Keratinocyte (primary cell): ENCODE results near the gene KLHL22. TPM values are rescaled to one million over a fixed set of nuclear protein-coding genes. Genes with fewer than 3 reads are reported as not detected.

Experiments
- DNase-seq: peaks from one replicate; pipeline ENCODE4 v3.0.0-alpha.2; 2011; ENCODE audit warnings: low read depth, missing footprints, low spot score
- FAIRE-seq: peaks from 2 replicates; lab custom pipeline; 2011; peaks lifted over from hg19 to GRCh38; lab: Jason Lieb, UNC
- H2AFZ ChIP-seq: 2 replicates; pipeline ENCODE4 v1.6.0; 2012; ENCODE audit warnings: low read length, control low read depth, inconsistent platforms; ENCODE audit not compliant: control insufficient read depth
- H3K27ac ChIP-seq: 2 replicates; pipeline ENCODE4 v1.5.1; 2011; ENCODE audit warnings: low read length; ENCODE audit not compliant: control insufficient read depth, insufficient read depth
- H3K27me3 ChIP-seq: 3 replicates; pipeline ENCODE4 v1.6.0; 2011; ENCODE audit warnings: low read length; ENCODE audit not compliant: control insufficient read depth, insufficient read depth; ENCODE audit errors: extremely low read depth
- H3K36me3 ChIP-seq, 2 experiments: 2 replicates in 1 of 2; 3 replicates in 1 of 2; pipeline ENCODE4 v1.5.1; 2011; ENCODE audit warnings: low read length in 2 of 2, mild to moderate bottlenecking in 1 of 2; ENCODE audit not compliant: control insufficient read depth in 2 of 2, insufficient read depth in 2 of 2; ENCODE audit errors: extremely low read depth in 1 of 2
- H3K4me1 ChIP-seq: 3 replicates; pipeline ENCODE4 v1.5.1; 2011; ENCODE audit warnings: low read length; ENCODE audit not compliant: control insufficient read depth, insufficient read depth; ENCODE audit errors: extremely low read depth
- H3K4me2 ChIP-seq: 3 replicates; pipeline ENCODE4 v1.6.0; 2011; ENCODE audit warnings: low read depth, low read length; ENCODE audit not compliant: control insufficient read depth, insufficient read depth; ENCODE audit errors: extremely low read depth
- H3K4me3 ChIP-seq, 3 experiments: fragments of 200-600 bp in 1 of 3; sonication (generic) in 1 of 3; 2 replicates in 2 of 3; 3 replicates in 1 of 3; pipeline ENCODE4 v1.5.1; 2011 to 2016; ENCODE audit warnings: low read length in 3 of 3, mild to moderate bottlenecking in 3 of 3, control low read depth in 2 of 3, inconsistent platforms in 1 of 3, low read depth in 1 of 3, mixed read lengths in 1 of 3, mixed run types in 1 of 3, moderate library complexity in 1 of 3; ENCODE audit not compliant: control insufficient read depth in 2 of 3, insufficient read depth in 2 of 3; ENCODE audit errors: extremely low read depth in 1 of 3
- H3K79me2 ChIP-seq: 2 replicates; pipeline ENCODE4 v1.6.0; 2012; ENCODE audit warnings: low read length; ENCODE audit not compliant: control insufficient read depth, insufficient read depth
- H3K9ac ChIP-seq: 3 replicates; pipeline ENCODE4 v1.6.0; 2011; ENCODE audit warnings: low read length; ENCODE audit not compliant: control insufficient read depth, insufficient read depth; ENCODE audit errors: extremely low read depth
- H3K9me1 ChIP-seq: 3 replicates; pipeline ENCODE4 v1.6.0; 2011; ENCODE audit warnings: low read length; ENCODE audit not compliant: control insufficient read depth, insufficient read depth; ENCODE audit errors: extremely low read depth
- H3K9me3 ChIP-seq: 2 replicates; pipeline ENCODE4 v1.5.1; 2012; ENCODE audit warnings: low read depth, low read length; ENCODE audit not compliant: control insufficient read depth
- H4K20me1 ChIP-seq: 3 replicates; pipeline ENCODE4 v1.6.0; 2011; ENCODE audit warnings: low read length; ENCODE audit not compliant: control insufficient read depth, insufficient read depth; ENCODE audit errors: extremely low read depth
- EZH2 ChIP-seq: IDR thresholded peaks from one replicate; pipeline ENCODE4 v1.6.1; 2012; ENCODE audit warnings: inconsistent platforms, mild to moderate bottlenecking, low read length, moderate library complexity
- dilution Hi-C: fragments of 300-500 bp; cut with MboI; formaldehyde crosslinking; loops from one replicate; pipeline ENCODE4 v1.7.0; 2020; ENCODE audit warnings: low sequenced_read_pairs; ENCODE audit not compliant: extremely low pct_ligation_motif_present
- polyA plus RNA-seq, 5 experiments: library from polyadenylated mRNA; depleted of rRNA in 3 of 5; stranded (reverse) in 3 of 5; stranded (forward) in 1 of 5; unstranded in 1 of 5; fragments of >200 nt; gene quantifications; 1 replicate in 1 of 5; 2 replicates in 3 of 5; 3 replicates in 1 of 5; pipeline versions ENCODE4 v1.2.1 to v1.2.3, GENCODE V29; 2011 to 2012; ENCODE audit warnings: missing spikeins in 2 of 5, low read depth in 1 of 5, low replicate concordance in 1 of 5
- TF ChIP-seq, protein P1 (sequence below), 3 experiments: IDR thresholded peaks in 1 of 3; conservative IDR thresholded peaks in 1 of 3; optimal IDR thresholded peaks in 1 of 3; 2 replicates in 2 of 3; 3 replicates in 1 of 3; pipeline versions ENCODE3 to v1.5.1; 2011; ENCODE audit warnings: low read length in 3 of 3, mild to moderate bottlenecking in 3 of 3, moderate library complexity in 2 of 3, control low read depth in 1 of 3, inconsistent platforms in 1 of 3; ENCODE audit not compliant: insufficient read depth in 2 of 3; ENCODE audit errors: extremely low read depth in 1 of 3

The KLHL22 gene
- polyA plus RNA-seq, 1 donor (not counting 4 experiments of a cell fraction or from before 2014, with no cell fraction given), result 9.3 TPM

DNA sequence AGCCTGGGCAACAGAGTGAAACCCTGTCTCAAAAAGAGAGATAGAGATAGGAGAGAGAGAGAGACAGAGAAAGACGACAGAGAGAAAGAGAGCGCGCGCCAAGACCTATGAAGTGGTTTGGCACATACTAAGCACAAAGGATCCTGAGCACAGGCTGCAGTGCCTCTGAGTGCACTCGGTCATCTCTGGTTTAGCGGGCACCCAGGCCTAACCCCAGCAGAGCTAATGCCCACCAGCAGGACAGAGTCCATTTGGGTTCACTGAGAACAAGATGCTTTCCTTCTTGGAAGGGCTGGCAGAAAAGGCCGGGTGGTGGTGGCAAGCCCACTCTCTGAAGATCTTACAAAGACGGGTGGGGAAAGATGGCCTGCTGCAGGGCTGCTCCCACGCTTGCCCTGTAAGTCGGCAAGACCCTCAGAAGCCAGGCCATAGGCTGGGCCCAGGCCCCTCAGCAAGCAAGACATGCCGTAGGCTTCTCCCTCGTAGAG, 61.3 kb downstream of the KLHL22 start:
- Histone ChIP-seq H4K20me1 (peaks cover 6% of the 10 kb centered on the region), H3K4me1 (peaks cover 21% of the 10 kb centered on the region), H2AFZ (no peak overlapping the region), H3K9me3 (no peaks in the 10 kb centered on the region), H3K4me2 (no peak overlapping the region), H3K27ac (no peak overlapping the region), H3K79me2 (no peaks in the 10 kb centered on the region), H3K27me3 (peaks cover 93% of the 10 kb centered on the region), H3K9ac (no peak overlapping the region), H3K4me3 (no peak overlapping the region), H3K36me3 (no peaks in the 10 kb centered on the region), H3K9me1 (no peaks in the 10 kb centered on the region)
- DNase-seq (no peak), FAIRE-seq (no peak)
- TF ChIP-seq EZH2, result no peak
- TF ChIP-seq, protein P1, sequence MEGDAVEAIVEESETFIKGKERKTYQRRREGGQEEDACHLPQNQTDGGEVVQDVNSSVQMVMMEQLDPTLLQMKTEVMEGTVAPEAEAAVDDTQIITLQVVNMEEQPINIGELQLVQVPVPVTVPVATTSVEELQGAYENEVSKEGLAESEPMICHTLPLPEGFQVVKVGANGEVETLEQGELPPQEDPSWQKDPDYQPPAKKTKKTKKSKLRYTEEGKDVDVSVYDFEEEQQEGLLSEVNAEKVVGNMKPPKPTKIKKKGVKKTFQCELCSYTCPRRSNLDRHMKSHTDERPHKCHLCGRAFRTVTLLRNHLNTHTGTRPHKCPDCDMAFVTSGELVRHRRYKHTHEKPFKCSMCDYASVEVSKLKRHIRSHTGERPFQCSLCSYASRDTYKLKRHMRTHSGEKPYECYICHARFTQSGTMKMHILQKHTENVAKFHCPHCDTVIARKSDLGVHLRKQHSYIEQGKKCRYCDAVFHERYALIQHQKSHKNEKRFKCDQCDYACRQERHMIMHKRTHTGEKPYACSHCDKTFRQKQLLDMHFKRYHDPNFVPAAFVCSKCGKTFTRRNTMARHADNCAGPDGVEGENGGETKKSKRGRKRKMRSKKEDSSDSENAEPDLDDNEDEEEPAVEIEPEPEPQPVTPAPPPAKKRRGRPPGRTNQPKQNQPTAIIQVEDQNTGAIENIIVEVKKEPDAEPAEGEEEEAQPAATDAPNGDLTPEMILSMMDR (optimal IDR thresholded peaks at IDR 0.05 in 1 of 3, IDR thresholded peaks at IDR 0.05 in 1 of 3, conservative IDR thresholded peaks at IDR 0.05 in 1 of 3; ENCODE audit: extremely low read depth in 1 of 3, insufficient read depth in 2 of 3, low read length in 3 of 3), result no peak
- dilution Hi-C loops, result no loop called here

DNA sequence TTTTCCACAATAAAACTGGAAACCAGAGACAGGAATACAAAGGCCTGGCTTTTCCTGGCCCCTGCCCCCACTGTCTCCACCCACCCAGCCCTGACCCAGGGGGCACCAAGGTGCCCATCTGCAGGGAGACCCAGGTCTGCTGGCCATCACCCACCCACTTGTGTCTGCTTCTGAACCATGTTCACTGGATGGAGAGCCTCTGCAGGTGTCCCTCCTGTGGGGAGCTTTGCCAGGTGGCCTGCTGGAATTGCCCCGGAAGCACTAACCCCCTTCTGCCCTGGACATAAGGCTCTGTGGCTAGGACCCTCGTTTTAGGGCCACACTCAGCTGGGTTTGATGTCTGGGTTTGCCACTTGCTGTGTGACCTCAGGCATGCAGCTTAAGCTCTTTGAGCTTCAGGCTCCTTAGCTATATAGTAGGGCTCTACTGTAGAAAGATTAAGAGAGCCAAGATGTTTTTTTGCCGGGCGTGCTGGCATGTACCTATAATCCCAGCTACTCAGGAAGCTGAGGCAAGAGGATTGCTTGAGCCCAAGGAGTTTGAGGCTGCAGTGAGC, 61.8 kb downstream of the KLHL22 start:
- Histone ChIP-seq H3K9ac (no peak overlapping the region), H3K4me2 (no peak overlapping the region), H3K4me1 (peaks cover 25% of the 10 kb centered on the region), H3K79me2 (no peaks in the 10 kb centered on the region), H3K9me3 (no peaks in the 10 kb centered on the region), H2AFZ (no peak overlapping the region), H3K27ac (no peak overlapping the region), H3K9me1 (no peaks in the 10 kb centered on the region), H3K36me3 (no peaks in the 10 kb centered on the region), H3K4me3 (no peak overlapping the region), H4K20me1 (peaks cover 6% of the 10 kb centered on the region), H3K27me3 (peaks cover 92% of the 10 kb centered on the region)
- dilution Hi-C loops, result no loop called here
- no peak for TF ChIP-seq EZH2
- TF ChIP-seq, protein P1 (optimal IDR thresholded peaks at IDR 0.05 in 1 of 3, IDR thresholded peaks at IDR 0.05 in 1 of 3, conservative IDR thresholded peaks at IDR 0.05 in 1 of 3; ENCODE audit: extremely low read depth in 1 of 3, insufficient read depth in 2 of 3, low read length in 3 of 3), result no peak
- DNase-seq (no peak), FAIRE-seq (no peak)
